Measurements from ENCODE around the gene HIP1.
"Not testable (repeated sequence)": the region's sequence is repeated elsewhere in the genome, so short reads cannot be mapped to it uniquely, and the experiment has no call there.

Gene HIP1

GRCh38 chr7:75533926-75534325 lies 204.8 kb downstream of the HIP1 start:
- DNase-seq (ENCODE audit: low read depth in 2 of 2, low spot score in 1 of 2) = no peak

DNA sequence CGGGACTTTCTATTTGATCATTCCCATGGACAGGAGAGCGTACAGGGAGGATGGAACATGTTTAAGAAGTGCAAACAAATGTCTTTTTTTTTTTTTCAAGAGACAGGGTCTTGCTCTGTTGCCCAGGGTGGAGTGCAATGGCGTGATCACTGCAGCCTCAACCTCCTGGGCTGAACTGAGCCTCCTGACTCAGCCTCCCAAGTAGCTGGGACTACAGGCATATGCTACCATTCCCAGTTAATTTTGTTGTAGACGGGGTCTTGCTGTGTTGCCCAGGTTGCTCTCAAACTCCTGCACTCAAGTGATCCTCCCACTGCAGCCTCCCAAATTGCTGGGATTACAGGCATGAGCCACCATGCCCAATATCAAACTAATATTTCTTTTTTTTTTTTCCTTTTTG lies 206.1 kb downstream of the HIP1 start:
- DNase-seq (ENCODE audit: low read depth in 2 of 2, low spot score in 1 of 2) = no peak

DNA sequence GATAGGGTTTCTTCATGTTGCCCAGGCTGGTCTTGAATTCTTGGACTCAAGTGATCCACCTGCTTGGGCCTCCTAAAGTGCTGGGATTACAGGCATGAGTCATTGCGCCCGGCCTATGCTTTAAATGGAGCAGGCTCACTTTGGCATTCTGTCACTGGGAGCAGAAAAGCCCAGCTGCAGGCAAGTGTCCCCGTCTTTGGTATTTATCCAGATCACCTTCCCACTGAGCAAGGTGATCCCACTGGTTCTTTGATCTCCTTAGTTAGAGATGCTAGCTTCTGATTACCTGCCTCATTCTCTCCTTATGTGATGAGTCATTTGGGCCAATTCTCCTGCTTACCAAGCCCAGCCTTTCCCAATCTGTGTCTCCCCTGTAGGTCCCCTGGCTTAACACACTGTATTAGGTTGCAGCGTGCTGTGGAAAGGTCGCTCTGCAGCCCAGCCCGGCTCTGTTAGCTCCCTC lies 207.4 kb downstream of the HIP1 start:
- DNase-seq (ENCODE audit: low read depth in 2 of 2, low spot score in 1 of 2) = no peak

DNA sequence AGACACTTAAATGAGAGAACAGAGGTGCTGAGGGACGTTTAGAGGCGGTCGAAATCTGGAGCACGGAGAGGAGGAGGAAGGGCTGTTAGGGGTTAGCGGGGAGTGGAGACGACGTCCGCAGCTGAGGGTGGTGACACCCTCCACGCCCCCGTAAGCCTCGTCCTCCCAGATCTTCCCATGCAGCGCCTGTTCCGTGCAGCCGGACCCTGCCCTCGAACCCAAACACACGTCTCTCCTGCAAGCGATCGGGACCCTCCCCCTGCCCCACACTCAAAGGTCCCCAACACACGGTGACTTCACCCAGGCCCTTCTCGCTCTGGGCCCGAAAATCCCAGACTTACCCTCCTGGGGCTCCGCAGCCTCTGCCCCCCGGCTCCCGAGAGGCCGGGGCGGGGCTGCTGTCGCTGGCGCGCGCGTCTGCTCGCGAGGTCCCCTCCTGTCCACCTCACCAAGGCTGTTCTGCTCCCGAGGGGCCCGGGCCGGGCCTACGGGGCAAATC lies 211.5 kb downstream of the HIP1 start:
- DNase-seq (ENCODE audit: low read depth in 2 of 2, low spot score in 1 of 2) = not testable (repeated sequence)

DNA sequence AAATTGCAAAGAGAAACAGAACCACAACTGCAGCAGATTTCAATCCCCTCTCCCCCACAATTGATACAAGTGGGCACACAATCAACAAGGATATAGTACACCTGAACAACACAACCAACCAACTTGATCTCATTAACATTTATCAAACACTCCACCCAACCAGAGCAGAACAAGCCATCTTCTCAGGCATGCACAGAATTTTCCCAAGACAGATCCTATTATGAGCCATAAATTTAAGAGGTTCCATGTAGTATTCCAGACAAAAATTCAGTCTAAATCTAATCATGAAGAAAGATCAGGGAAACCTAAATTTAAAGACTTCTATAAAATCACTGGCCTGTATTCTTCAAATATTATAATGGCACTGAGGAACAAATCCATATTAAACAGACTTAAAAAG lies 217.0 kb downstream of the HIP1 start:
- DNase-seq (ENCODE audit: low read depth in 2 of 2, low spot score in 1 of 2) = not testable (repeated sequence)

DNA sequence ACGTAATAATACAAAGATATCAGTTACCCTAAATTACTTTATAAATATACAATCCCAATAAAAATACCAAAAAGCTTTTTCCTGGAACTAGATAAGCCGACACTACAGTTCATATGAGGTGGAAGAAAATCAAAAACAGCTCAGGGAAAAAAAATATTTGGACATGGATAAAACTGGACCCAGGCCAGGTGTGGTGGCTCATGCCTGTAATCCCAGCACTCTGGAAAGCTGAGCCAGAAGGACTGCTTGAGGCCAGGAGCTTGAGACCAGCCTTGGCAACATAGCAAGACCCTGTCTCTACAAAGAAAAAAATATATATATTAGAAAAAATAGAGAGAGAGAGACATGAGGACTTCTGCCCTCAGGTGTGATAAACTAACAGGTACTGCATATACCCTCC lies 219.9 kb downstream of the HIP1 start:
- DNase-seq (ENCODE audit: low read depth in 2 of 2, low spot score in 1 of 2) = not testable (repeated sequence)

DNA sequence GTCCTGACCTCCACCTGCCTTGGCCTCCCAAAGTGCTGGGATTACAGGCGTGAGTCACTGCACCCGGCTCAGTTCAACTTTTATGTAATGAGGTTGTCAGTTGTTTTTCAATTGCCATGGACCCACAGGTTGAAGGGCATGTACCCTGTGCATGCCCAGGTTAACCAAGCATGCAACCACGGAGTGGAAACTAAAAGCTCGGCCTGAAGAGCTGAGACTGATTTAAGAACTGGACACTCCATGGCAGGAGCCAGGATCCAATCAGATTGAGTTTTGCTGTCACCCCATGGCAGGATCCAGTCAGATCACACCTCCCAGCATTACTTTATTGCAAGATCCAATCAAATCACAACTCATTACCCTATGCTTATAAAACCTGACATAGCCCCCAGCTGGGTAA lies 229.7 kb downstream of the HIP1 start:
- not testable (repeated sequence) for DNase-seq (ENCODE audit: low read depth in 2 of 2, low spot score in 1 of 2)

DNA sequence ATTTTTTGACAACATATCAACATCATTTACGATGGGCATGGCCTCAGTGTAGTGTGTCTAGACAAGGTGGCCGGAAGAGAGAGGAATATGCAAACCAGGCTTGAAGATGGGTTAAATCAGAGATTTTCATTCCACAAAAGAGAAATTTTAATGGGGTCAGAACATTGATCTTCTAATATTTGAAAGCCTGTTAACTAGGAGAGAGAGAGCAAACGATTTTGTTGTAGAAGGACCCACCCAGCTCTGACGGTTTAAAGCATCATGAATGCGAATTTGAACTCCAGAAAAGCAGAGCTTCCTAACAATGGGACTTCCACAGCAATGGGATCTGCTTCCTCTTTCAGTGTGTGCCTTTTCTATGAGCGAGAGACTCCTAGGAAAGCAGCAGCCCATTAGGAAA lies 246.7 kb downstream of the HIP1 start, which contains the start of gene SPDYE5:
SPDYE5 (plus strand) TSS at position 301 of the 400 bp plus-strand sequence. CDS start 1,728 bp downstream, outside the sequence.
- not testable (repeated sequence) for DNase-seq (ENCODE audit: low read depth in 2 of 2, low spot score in 1 of 2)

DNA sequence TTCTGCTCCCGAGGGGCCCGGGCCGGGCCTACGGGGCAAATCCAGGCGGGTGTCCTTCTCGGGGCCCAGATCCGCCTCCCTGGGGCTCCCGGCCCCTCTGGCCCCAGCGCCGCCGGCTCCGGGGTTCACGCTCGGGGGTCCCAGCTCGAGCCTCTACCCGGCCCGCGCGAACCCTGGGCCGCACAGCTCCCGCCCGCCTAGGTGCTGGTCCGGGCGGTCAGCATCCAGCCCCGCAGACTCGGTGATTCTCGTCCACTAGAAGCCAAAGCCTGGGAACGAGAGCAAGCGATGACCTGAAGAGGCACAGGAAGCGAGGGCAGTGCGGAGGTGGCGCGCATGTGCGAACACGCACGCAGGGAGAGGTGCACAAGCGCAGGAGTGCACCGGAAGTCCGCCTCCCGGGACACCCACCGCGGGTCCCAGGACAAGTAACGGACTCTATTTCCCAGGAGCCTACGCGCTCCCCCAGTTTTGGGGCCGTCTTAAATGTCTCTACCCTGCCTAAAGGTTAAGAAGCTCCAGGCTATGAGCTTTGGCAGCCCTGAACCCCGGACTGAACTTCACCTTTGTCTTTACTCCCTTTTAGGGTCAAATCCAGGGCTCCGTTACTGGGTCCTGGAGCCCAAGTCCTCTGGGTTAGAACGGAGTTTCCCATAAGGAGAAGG lies 252.6 kb downstream of the HIP1 start, which contains the start of gene POM121C:
POM121C (minus strand) TSS at position 321 of the 665 bp plus-strand sequence. CDS start 44,803 bp downstream, outside the sequence.
- DNase-seq (ENCODE audit: low read depth in 2 of 2, low spot score in 1 of 2) = peak; percentile 62 to 79

DNA sequence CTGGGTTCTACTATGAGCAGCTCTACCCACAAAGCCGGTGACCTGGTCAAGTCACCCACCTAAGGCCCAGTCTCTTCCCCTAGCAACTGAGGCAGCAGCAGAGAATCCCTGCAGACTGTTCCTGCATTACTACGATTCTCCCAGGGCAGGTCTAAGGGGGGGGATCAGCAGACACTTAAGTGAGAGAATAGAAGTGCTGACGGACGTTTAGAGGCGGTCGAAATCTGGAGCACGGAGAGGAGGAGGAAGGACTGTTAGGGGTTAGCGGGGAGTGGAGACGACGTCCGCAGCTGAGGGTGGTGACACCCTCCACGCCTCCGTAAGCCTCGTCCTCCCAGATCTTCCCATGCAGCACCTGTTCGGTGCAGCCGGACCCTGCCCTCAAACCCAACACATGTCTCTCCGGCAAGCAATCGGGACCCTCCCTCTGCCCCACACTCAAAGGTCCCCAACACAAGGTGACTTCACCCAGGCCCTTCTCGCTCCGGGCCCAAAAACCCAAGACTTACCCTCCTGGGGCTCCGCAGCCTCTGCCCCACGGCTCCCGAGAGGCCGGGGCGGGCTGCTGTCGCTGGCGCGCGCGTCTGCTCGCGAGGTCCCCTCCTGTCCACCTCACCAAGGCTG lies 253.3 kb downstream of the HIP1 start:
- not testable (repeated sequence) for DNase-seq (ENCODE audit: low read depth in 2 of 2, low spot score in 1 of 2)
